HCT116 (cell line): Measurements from ENCODE around the gene RARB. TPM values are rescaled to one million over a fixed set of nuclear protein-coding genes. Genes with fewer than 3 reads are reported as not detected.

Experiments used
- ATAC-seq: fragments of 200-7000 bp; cut with Tn5 transposase; 2 replicates; pipeline ENCODE4 v1.9.1; 2020; ENCODE audit warnings: mild to moderate bottlenecking, moderate library complexity
- BruUV-seq: library from RNA; stranded (reverse); fragments of 400-500 nt; replicated peaks from 2 replicates; lab custom pipeline; 2021; lab: Mats Ljungman, UMichigan
- CTCF ChIA-PET: fragments of 300-600 bp; sonication (Branson Sonifier 250); formaldehyde crosslinking; loops from one replicate; lab custom pipeline; 2021; ENCODE audit warnings: antibody characterized with exemption; lab: Charles Lee
- POLR2A ChIA-PET: fragments of 300-600, 350-600 bp; sonication (Branson Sonifier 250); formaldehyde crosslinking; loops from one replicate; lab custom pipeline; 2021; ENCODE audit warnings: antibody characterized with exemption; lab: Charles Lee
- RAD21 ChIA-PET, 2 experiments: fragments of 300-600 bp; sonication (Branson Sonifier 250); formaldehyde crosslinking; loops; one replicate each; lab custom pipeline; 2023; ENCODE audit warnings: low total read pairs in 2 of 2; ENCODE audit not compliant: uncharacterized antibody in 2 of 2, unreplicated experiment in 2 of 2, low non-redundant PET in 1 of 2; lab: Charles Lee
- DNase-seq: peaks from one replicate; pipeline ENCODE4 v3.0.0-alpha.2; 2010; ENCODE audit warnings: low read depth, low spot score
- H2AFZ ChIP-seq: fragments of 200-600 bp; shearing (Covaris generic), sonication (generic); 2 replicates; pipeline ENCODE4 v1.6.1; 2017; ENCODE audit warnings: low read depth, mixed run types, mixed read lengths, antibody characterized with exemption, low read length; ENCODE audit not compliant: poor library complexity, severe bottlenecking
- H3K27ac ChIP-seq: 2 replicates; pipeline ENCODE4 v1.5.1; 2012; ENCODE audit warnings: low read depth, low read length
- H3K27me3 ChIP-seq: fragments of 200-600 bp; sonication (generic); 2 replicates; pipeline ENCODE4 v1.6.1; 2016; ENCODE audit warnings: mixed run types, low read length, mixed read lengths; ENCODE audit not compliant: insufficient read depth
- H3K36me3 ChIP-seq, 2 experiments: fragments of 200-500 bp in 1 of 2; fragments of 200-600 bp in 1 of 2; sonication (Bioruptor generic) in 1 of 2; sonication (generic) in 1 of 2; 2 replicates each; pipeline versions ENCODE4 v1.5.1 to v1.6.1; 2014 to 2016; ENCODE audit warnings: low read length in 2 of 2, inconsistent platforms in 1 of 2, mixed read lengths in 1 of 2, mixed run types in 1 of 2; ENCODE audit not compliant: insufficient read depth in 2 of 2, control insufficient read depth in 1 of 2
- H3K4me1 ChIP-seq, 2 experiments: fragments of 200-600 bp in 1 of 2; sonication (generic) in 1 of 2; 2 replicates each; pipeline versions ENCODE4 v1.5.1 to v1.6.1; 2012 to 2017; ENCODE audit warnings: low read length in 2 of 2, inconsistent platforms in 1 of 2, mild to moderate bottlenecking in 1 of 2, mixed read lengths in 1 of 2, mixed run types in 1 of 2, moderate library complexity in 1 of 2; ENCODE audit not compliant: insufficient read depth in 2 of 2, control insufficient read depth in 1 of 2
- H3K4me2 ChIP-seq: fragments of 200-600 bp; sonication (generic); 2 replicates; pipeline ENCODE4 v1.6.1; 2017; ENCODE audit warnings: mixed run types, low read length, mixed read lengths
- H3K4me3 ChIP-seq, 2 experiments: fragments of 200-600 bp in 1 of 2; sonication (generic) in 1 of 2; replicated peaks in 1 of 2; 2 replicates each; pipeline ENCODE4 v1.5.1; 2011 to 2016; ENCODE audit warnings: low read length in 2 of 2, control low read depth in 1 of 2, low read depth in 1 of 2, mild to moderate bottlenecking in 1 of 2, mixed read lengths in 1 of 2, mixed run types in 1 of 2
- H3K79me2 ChIP-seq: fragments of 200-600 bp; sonication (generic); 2 replicates; pipeline ENCODE4 v1.6.1; 2017; ENCODE audit warnings: mild to moderate bottlenecking, mixed run types, low read length, moderate library complexity, mixed read lengths; ENCODE audit not compliant: insufficient read depth
- H3K9ac ChIP-seq: fragments of 200-600 bp; sonication (generic); 2 replicates; pipeline ENCODE4 v1.6.1; 2016; ENCODE audit warnings: low read length, mixed read lengths
- H3K9me2 ChIP-seq: fragments of 200-600 bp; sonication (generic), shearing (Covaris generic); 2 replicates; pipeline ENCODE4 v1.6.1; 2017; ENCODE audit warnings: mixed run types, mild to moderate bottlenecking, moderate library complexity; ENCODE audit not compliant: insufficient read depth
- H3K9me3 ChIP-seq, 2 experiments: fragments of 200-500 bp in 1 of 2; fragments of 200-600 bp in 1 of 2; sonication (Bioruptor generic) in 1 of 2; sonication (generic) in 1 of 2; 2 replicates each; pipeline ENCODE4 v1.6.1; 2014 to 2017; ENCODE audit warnings: low read length in 2 of 2, mixed read lengths in 2 of 2, inconsistent platforms in 1 of 2, low read depth in 1 of 2, mild to moderate bottlenecking in 1 of 2, mixed run types in 1 of 2, moderate library complexity in 1 of 2; ENCODE audit not compliant: control insufficient read depth in 1 of 2, insufficient read depth in 1 of 2
- H4K20me1 ChIP-seq: fragments of 200-600 bp; sonication (generic), shearing (Covaris generic); 2 replicates; pipeline ENCODE4 v1.6.1; 2017; ENCODE audit warnings: mixed run types, mild to moderate bottlenecking, moderate library complexity; ENCODE audit not compliant: insufficient read depth
- CBX3 ChIP-seq: IDR thresholded peaks from 2 replicates; pipeline ENCODE4 v1.6.1; 2012; ENCODE audit warnings: low read depth
- CEBPB ChIP-seq: IDR thresholded peaks from 2 replicates; pipeline ENCODE4 v1.6.1; 2012; ENCODE audit warnings: low read depth
- EGR1 ChIP-seq: IDR thresholded peaks from 2 replicates; pipeline ENCODE4 v1.6.1; 2012; ENCODE audit warnings: low read depth
- ELF1 ChIP-seq: IDR thresholded peaks from 2 replicates; pipeline ENCODE4 v1.6.1; 2012; ENCODE audit warnings: low read depth, borderline replicate concordance
- EZH2 ChIP-seq: fragments of 200-600 bp; sonication (generic); IDR thresholded peaks from 2 replicates; pipeline ENCODE4 v1.6.1; 2017; ENCODE audit warnings: antibody characterized with exemption, mixed run types
- EZH2phosphoT487 ChIP-seq: fragments of 200-600 bp; IDR thresholded peaks from 2 replicates; pipeline ENCODE4 v1.6.1; 2018; ENCODE audit warnings: antibody characterized with exemption, borderline replicate concordance
- FOSL1 ChIP-seq: IDR thresholded peaks from 2 replicates; pipeline ENCODE4 v1.6.1; 2012; ENCODE audit warnings: low read depth
- JUND ChIP-seq: IDR thresholded peaks from 2 replicates; pipeline ENCODE4 v1.6.1; 2012
- POLR2AphosphoS5 ChIP-seq: IDR thresholded peaks from 2 replicates; pipeline ENCODE4 v1.6.1; 2011; ENCODE audit warnings: mild to moderate bottlenecking, low read depth, low read length, moderate library complexity
- RAD21 ChIP-seq: IDR thresholded peaks from 2 replicates; pipeline ENCODE4 v1.6.1; 2012; ENCODE audit warnings: low read depth, mild to moderate bottlenecking
- SIN3A ChIP-seq: IDR thresholded peaks from 2 replicates; pipeline ENCODE4 v1.6.1; 2012; ENCODE audit warnings: low read depth
- SP1 ChIP-seq: IDR thresholded peaks from 2 replicates; pipeline ENCODE4 v1.6.1; 2012; ENCODE audit warnings: low read depth
- SRF ChIP-seq: IDR thresholded peaks from 2 replicates; pipeline ENCODE4 v1.6.1; 2012; ENCODE audit warnings: low read depth
- YY1 ChIP-seq: IDR thresholded peaks from 2 replicates; pipeline ENCODE4 v1.6.1; 2011; ENCODE audit warnings: low read length, low read depth, moderate library complexity, mild to moderate bottlenecking; ENCODE audit not compliant: insufficient replicate concordance; ENCODE audit errors: extremely low read depth
- ZFX ChIP-seq: fragments of 450-650 bp; IDR thresholded peaks from 2 replicates; pipeline ENCODE4 v1.6.1; 2017
- ZNF274 ChIP-seq: fragments of 200-500 bp; sonication (Bioruptor generic); IDR thresholded peaks from 2 replicates; pipeline ENCODE4 v1.6.1; 2014; ENCODE audit warnings: mild to moderate bottlenecking, low read depth, low read length, inconsistent platforms
- intact Hi-C: fragments of 100-400 bp; cut with micrococcal nuclease; formaldehyde crosslinking; loops from 2 replicates; pipeline ENCODE4 v1.10.0; 2022
- total RNA-seq: library from RNA; stranded (reverse); gene quantifications from one replicate; pipeline ENCODE4 v1.2.1, GENCODE V29; 2021; ENCODE audit not compliant: unreplicated experiment
- TF ChIP-seq, protein P1 (sequence below): IDR thresholded peaks from 2 replicates; pipeline ENCODE4 v1.6.1; 2012
- TF ChIP-seq, protein P2 (sequence below), 3 experiments: fragments of 200-600 bp in 1 of 3; sonication (generic) in 1 of 3; IDR thresholded peaks in 2 of 3; conservative IDR thresholded peaks in 1 of 3; 2 replicates each; pipeline ENCODE4 v1.5.1; 2012 to 2017; ENCODE audit warnings: low read depth in 2 of 3, low read length in 2 of 3, antibody characterized with exemption in 1 of 3, borderline replicate concordance in 1 of 3, control low read depth in 1 of 3, mild to moderate bottlenecking in 1 of 3, mixed read lengths in 1 of 3, mixed run types in 1 of 3, moderate library complexity in 1 of 3; ENCODE audit not compliant: insufficient read depth in 1 of 3
- TF ChIP-seq, protein P3 (sequence below): IDR thresholded peaks from 2 replicates; pipeline ENCODE4 v1.6.1; 2012

The RARB gene
- total RNA-seq, 1 experiment from 2014 or later, result not detected

GRCh38 chr3:25581335-25581734 is 153.3 kb downstream of the RARB start:
- DNase-seq, result no peak
- no peaks in the 10 kb centered on the region for H3K79me2 ChIP-seq
- no peaks in the 10 kb centered on the region for H3K36me3 ChIP-seq
- BruUV-seq, result no TSS peak
- ATAC-seq, result no peak
- intact Hi-C loops, result no loop called here
- TF ChIP-seq ZNF274 (no peak), ELF1 (no peak), FOSL1 (no peak), JUND (no peak), SRF (no peak), YY1 (no peak), EGR1 (no peak), EZH2phosphoT487 (no peak), CBX3 (no peak), EZH2 (no peak), POLR2AphosphoS5 (no peak), ZFX (no peak), CEBPB (no peak), SP1 (no peak), SIN3A (no peak), RAD21 (no peak)
- TF ChIP-seq, protein P1, sequence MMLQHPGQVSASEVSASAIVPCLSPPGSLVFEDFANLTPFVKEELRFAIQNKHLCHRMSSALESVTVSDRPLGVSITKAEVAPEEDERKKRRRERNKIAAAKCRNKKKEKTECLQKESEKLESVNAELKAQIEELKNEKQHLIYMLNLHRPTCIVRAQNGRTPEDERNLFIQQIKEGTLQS, result no peak
- TF ChIP-seq, protein P2, sequence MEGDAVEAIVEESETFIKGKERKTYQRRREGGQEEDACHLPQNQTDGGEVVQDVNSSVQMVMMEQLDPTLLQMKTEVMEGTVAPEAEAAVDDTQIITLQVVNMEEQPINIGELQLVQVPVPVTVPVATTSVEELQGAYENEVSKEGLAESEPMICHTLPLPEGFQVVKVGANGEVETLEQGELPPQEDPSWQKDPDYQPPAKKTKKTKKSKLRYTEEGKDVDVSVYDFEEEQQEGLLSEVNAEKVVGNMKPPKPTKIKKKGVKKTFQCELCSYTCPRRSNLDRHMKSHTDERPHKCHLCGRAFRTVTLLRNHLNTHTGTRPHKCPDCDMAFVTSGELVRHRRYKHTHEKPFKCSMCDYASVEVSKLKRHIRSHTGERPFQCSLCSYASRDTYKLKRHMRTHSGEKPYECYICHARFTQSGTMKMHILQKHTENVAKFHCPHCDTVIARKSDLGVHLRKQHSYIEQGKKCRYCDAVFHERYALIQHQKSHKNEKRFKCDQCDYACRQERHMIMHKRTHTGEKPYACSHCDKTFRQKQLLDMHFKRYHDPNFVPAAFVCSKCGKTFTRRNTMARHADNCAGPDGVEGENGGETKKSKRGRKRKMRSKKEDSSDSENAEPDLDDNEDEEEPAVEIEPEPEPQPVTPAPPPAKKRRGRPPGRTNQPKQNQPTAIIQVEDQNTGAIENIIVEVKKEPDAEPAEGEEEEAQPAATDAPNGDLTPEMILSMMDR (IDR thresholded peaks at IDR 0.05 in 2 of 3, conservative IDR thresholded peaks at IDR 0.05 in 1 of 3; ENCODE audit: borderline replicate concordance in 1 of 3, insufficient read depth in 1 of 3, low read depth in 2 of 3, low read length in 2 of 3), result no peak
- TF ChIP-seq, protein P3, sequence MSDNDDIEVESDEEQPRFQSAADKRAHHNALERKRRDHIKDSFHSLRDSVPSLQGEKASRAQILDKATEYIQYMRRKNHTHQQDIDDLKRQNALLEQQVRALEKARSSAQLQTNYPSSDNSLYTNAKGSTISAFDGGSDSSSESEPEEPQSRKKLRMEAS, result no peak
- no peaks in the 10 kb centered on the region for H4K20me1 ChIP-seq
- ChIA-PET CTCF (no interaction called here), RAD21 (no interaction called here), POLR2A (no interaction called here)
- H3K4me1 ChIP-seq, result peaks cover 0 to 10% of the 10 kb centered on the region in 2 experiments; a peak in 1 of 4 replicates
- H3K4me3 ChIP-seq, result no peak overlapping the region
- H3K4me2 ChIP-seq, result no peak overlapping the region
- H3K9me3 ChIP-seq, result no peaks in the 10 kb centered on the region
- H3K9ac ChIP-seq, result no peak overlapping the region
- H3K9me2 ChIP-seq, result no peaks in the 10 kb centered on the region
- 0 out of 2 replicates have a peak, but pooled peaks cover 3% of the 10 kb centered on the region for H3K27me3 ChIP-seq
- no peak overlapping the region for H2AFZ ChIP-seq
- H3K27ac ChIP-seq, result no peak overlapping the region
